Brain pericyte (primary cell): ENCODE results near the gene LRRN2.

Experiments
- DNase-seq: peaks from one replicate; pipeline ENCODE4 v3.0.0-alpha.2; 2012; ENCODE audit warnings: low read depth, low spot score

The LRRN2 gene

GRCh38 chr1:204712708-204713430, 27.3 kb upstream of the LRRN2 start:
- DNase-seq: no peak

- DNase-seq: no peak
Measured at GRCh38 chr1:204711947-204712701, 26.6 kb upstream of the LRRN2 start.

GRCh38 chr1:204711103-204711946, 25.8 kb upstream of the LRRN2 start:
- DNase-seq: no peak

GRCh38 chr1:204709960-204710912, 24.7 kb upstream of the LRRN2 start:
- DNase-seq: no peak

GRCh38 chr1:204709021-204709420, 23.5 kb upstream of the LRRN2 start:
- DNase-seq: no peak

- no peak for DNase-seq
Measured at GRCh38 chr1:204706838-204707509, 21.4 kb upstream of the LRRN2 start.

- no peak for DNase-seq
Measured at GRCh38 chr1:204705888-204706837, 20.6 kb upstream of the LRRN2 start.

GRCh38 chr1:204705493-204705811, 19.9 kb upstream of the LRRN2 start:
- DNase-seq: no peak

- no peak for DNase-seq
Measured at GRCh38 chr1:204704794-204705492, 19.4 kb upstream of the LRRN2 start.

GRCh38 chr1:204703826-204704612, 18.5 kb upstream of the LRRN2 start:
- DNase-seq: no peak

GRCh38 chr1:204703268-204703664, 17.7 kb upstream of the LRRN2 start:
- DNase-seq: no peak

- DNase-seq: no peak
Measured at GRCh38 chr1:204702552-204703267, 17.2 kb upstream of the LRRN2 start.

- DNase-seq: no peak
Measured at GRCh38 chr1:204701229-204701628, 15.7 kb upstream of the LRRN2 start.

GRCh38 chr1:204697893-204698292, 12.4 kb upstream of the LRRN2 start:
- no peak for DNase-seq

GRCh38 chr1:204696606-204697005, 11.1 kb upstream of the LRRN2 start:
- no peak for DNase-seq

GRCh38 chr1:204695692-204696091, 10.2 kb upstream of the LRRN2 start:
- DNase-seq: no peak

- no peak for DNase-seq
Measured at GRCh38 chr1:204694145-204694544, 8.6 kb upstream of the LRRN2 start.
